ENCODE measurements around the gene VSNL1. TPM values are rescaled to one million over a fixed set of nuclear protein-coding genes. Genes with fewer than 3 reads are reported as not detected.

Gene VSNL1
- total and polyA plus RNA-seq, 2 donors (not counting 1 experiment from before 2014, with no cell fraction given) = 1.2 to 3.9 TPM

GRCh38 chr2:17543131-17543660 is 2.7 kb downstream of the VSNL1 start:
- peaks cover 2% of the 10 kb centered on the region for H3K27me3 ChIP-seq (ENCODE audit: control insufficient read depth, insufficient read depth, low read length)
- no peaks in the 10 kb centered on the region for H3K79me2 ChIP-seq (ENCODE audit: control insufficient read depth, insufficient read depth, low read length)
- H3K4me2 ChIP-seq (ENCODE audit: extremely low read depth, insufficient read depth, low read length) = peak overlapping the region; percentile 25
- H3K9me3 ChIP-seq (ENCODE audit: control insufficient read depth, insufficient read depth, low read depth, low read length) = no peaks in the 10 kb centered on the region
- no peaks in the 10 kb centered on the region for H3K36me3 ChIP-seq (ENCODE audit: control insufficient read depth, insufficient read depth, low read length)
- H2AFZ ChIP-seq (ENCODE audit: low read length) = no peak overlapping the region
- TF ChIP-seq, protein P1, sequence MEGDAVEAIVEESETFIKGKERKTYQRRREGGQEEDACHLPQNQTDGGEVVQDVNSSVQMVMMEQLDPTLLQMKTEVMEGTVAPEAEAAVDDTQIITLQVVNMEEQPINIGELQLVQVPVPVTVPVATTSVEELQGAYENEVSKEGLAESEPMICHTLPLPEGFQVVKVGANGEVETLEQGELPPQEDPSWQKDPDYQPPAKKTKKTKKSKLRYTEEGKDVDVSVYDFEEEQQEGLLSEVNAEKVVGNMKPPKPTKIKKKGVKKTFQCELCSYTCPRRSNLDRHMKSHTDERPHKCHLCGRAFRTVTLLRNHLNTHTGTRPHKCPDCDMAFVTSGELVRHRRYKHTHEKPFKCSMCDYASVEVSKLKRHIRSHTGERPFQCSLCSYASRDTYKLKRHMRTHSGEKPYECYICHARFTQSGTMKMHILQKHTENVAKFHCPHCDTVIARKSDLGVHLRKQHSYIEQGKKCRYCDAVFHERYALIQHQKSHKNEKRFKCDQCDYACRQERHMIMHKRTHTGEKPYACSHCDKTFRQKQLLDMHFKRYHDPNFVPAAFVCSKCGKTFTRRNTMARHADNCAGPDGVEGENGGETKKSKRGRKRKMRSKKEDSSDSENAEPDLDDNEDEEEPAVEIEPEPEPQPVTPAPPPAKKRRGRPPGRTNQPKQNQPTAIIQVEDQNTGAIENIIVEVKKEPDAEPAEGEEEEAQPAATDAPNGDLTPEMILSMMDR (conservative IDR thresholded peaks at IDR 0.05 in 1 of 2, IDR thresholded peaks at IDR 0.05 in 1 of 2; ENCODE audit: low read depth in 1 of 2, low read length in 2 of 2) = no peak
- TF ChIP-seq EZH2 (IDR thresholded peaks at IDR 0.05; ENCODE audit: low read length, missing control alignments) = no peak
- no peak for DNase-seq (ENCODE audit: low read depth in 2 of 2)
- H3K4me1 ChIP-seq (ENCODE audit: control insufficient read depth, extremely low read depth, insufficient read depth, low read length) = peaks cover 2% of the 10 kb centered on the region
- no peak overlapping the region for H3K4me3 ChIP-seq (replicated peaks in 1 of 4; ENCODE audit: control extremely low read depth in 1 of 4, insufficient read depth in 1 of 4, low read depth in 3 of 4, low read length in 4 of 4)
- no peak overlapping the region for H3K27ac ChIP-seq (ENCODE audit: insufficient read depth, low read length)
- no peaks in the 10 kb centered on the region for H4K20me1 ChIP-seq (ENCODE audit: control insufficient read depth, extremely low read depth, insufficient read depth, low read length)
- no peak overlapping the region for H3K9ac ChIP-seq (ENCODE audit: insufficient read depth, low read length)

- TF ChIP-seq EZH2 (IDR thresholded peaks at IDR 0.05; ENCODE audit: low read length, missing control alignments) = no peak
- TF ChIP-seq, protein P1 (conservative IDR thresholded peaks at IDR 0.05 in 1 of 2, IDR thresholded peaks at IDR 0.05 in 1 of 2; ENCODE audit: low read depth in 1 of 2, low read length in 2 of 2) = no peak
- Histone ChIP-seq H3K36me3 (ENCODE audit: control insufficient read depth, insufficient read depth, low read length) (no peaks in the 10 kb centered on the region), H3K9me3 (ENCODE audit: control insufficient read depth, insufficient read depth, low read depth, low read length) (no peaks in the 10 kb centered on the region), H4K20me1 (ENCODE audit: control insufficient read depth, extremely low read depth, insufficient read depth, low read length) (no peaks in the 10 kb centered on the region), H3K4me3 (replicated peaks in 1 of 4; ENCODE audit: control extremely low read depth in 1 of 4, insufficient read depth in 1 of 4, low read depth in 3 of 4, low read length in 4 of 4) (no peak overlapping the region), H3K9ac (ENCODE audit: insufficient read depth, low read length) (no peak overlapping the region), H3K4me2 (ENCODE audit: extremely low read depth, insufficient read depth, low read length) (no peak overlapping the region), H3K27me3 (ENCODE audit: control insufficient read depth, insufficient read depth, low read length) (peaks cover 2% of the 10 kb centered on the region), H3K79me2 (ENCODE audit: control insufficient read depth, insufficient read depth, low read length) (no peaks in the 10 kb centered on the region), H3K4me1 (ENCODE audit: control insufficient read depth, extremely low read depth, insufficient read depth, low read length) (peaks cover 2% of the 10 kb centered on the region), H2AFZ (ENCODE audit: low read length) (no peak overlapping the region), H3K27ac (ENCODE audit: insufficient read depth, low read length) (no peak overlapping the region)
- peak in 1 of 2 donors; percentile 59 for DNase-seq (ENCODE audit: low read depth in 2 of 2)
Observed at GRCh38 chr2:17543848-17544247, 3.4 kb downstream of the VSNL1 start.

- no peaks in the 10 kb centered on the region for H3K79me2 ChIP-seq (ENCODE audit: control insufficient read depth, insufficient read depth, low read length)
- no peaks in the 10 kb centered on the region for H3K9me3 ChIP-seq (ENCODE audit: control insufficient read depth, insufficient read depth, low read depth, low read length)
- peaks cover 2% of the 10 kb centered on the region for H3K27me3 ChIP-seq (ENCODE audit: control insufficient read depth, insufficient read depth, low read length)
- H4K20me1 ChIP-seq (ENCODE audit: control insufficient read depth, extremely low read depth, insufficient read depth, low read length) = no peaks in the 10 kb centered on the region
- no peak overlapping the region for H2AFZ ChIP-seq (ENCODE audit: low read length)
- H3K4me2 ChIP-seq (ENCODE audit: extremely low read depth, insufficient read depth, low read length) = no peak overlapping the region
- TF ChIP-seq, protein P1 (conservative IDR thresholded peaks at IDR 0.05 in 1 of 2, IDR thresholded peaks at IDR 0.05 in 1 of 2; ENCODE audit: low read depth in 1 of 2, low read length in 2 of 2) = no peak
- no peak for TF ChIP-seq EZH2 (IDR thresholded peaks at IDR 0.05; ENCODE audit: low read length, missing control alignments)
- H3K4me1 ChIP-seq (ENCODE audit: control insufficient read depth, extremely low read depth, insufficient read depth, low read length) = peaks cover 1% of the 10 kb centered on the region
- no peaks in the 10 kb centered on the region for H3K36me3 ChIP-seq (ENCODE audit: control insufficient read depth, insufficient read depth, low read length)
- no peak overlapping the region for H3K4me3 ChIP-seq (replicated peaks in 1 of 4; ENCODE audit: control extremely low read depth in 1 of 4, insufficient read depth in 1 of 4, low read depth in 3 of 4, low read length in 4 of 4)
- peak; percentile 65 to 71 for DNase-seq (ENCODE audit: low read depth in 2 of 2)
- no peak overlapping the region for H3K9ac ChIP-seq (ENCODE audit: insufficient read depth, low read length)
- H3K27ac ChIP-seq (ENCODE audit: insufficient read depth, low read length) = no peak overlapping the region
Observed at GRCh38 chr2:17544256-17544655, 3.8 kb downstream of the VSNL1 start.

All from fibroblast of lung (primary cell).